Adipose tissue (tissue), 3 donors: Measurements from ENCODE around the gene RAI2. TPM values are rescaled to one million over a fixed set of nuclear protein-coding genes. Genes with fewer than 3 reads are reported as not detected.

ENCODE experiments used
- H3K27ac ChIP-seq: one replicate; pipeline ENCODE4 v1.5.1; 2013; ENCODE audit warnings: low read depth, low read length
- WGBS, 3 donors: extraction: QIAGEN DNeasy Blood & Tissue Kit; methylation state at CpG; one replicate each; pipeline ENCODE4 v1.1.7; 2013; 5-methylcytosine and 5-hydroxymethylcytosine counted together
- polyA plus RNA-seq, 3 donors: library from polyadenylated mRNA; stranded (reverse); fragments of 200-250 nt; gene quantifications; one replicate each; pipeline ENCODE4 v1.2.3, GENCODE V29; 2013
- donor health status: healthy with polysubstance abuse.
- donor health status: Bipolar disorder and iron deficiency.
- donor health status: healthy.

RAI2 gene
- polyA plus RNA-seq, 3 donors: 8.3 to 72.7 (median 41.8) TPM

GRCh38 chrX:17833954-17834353 lies 27.1 kb downstream of the RAI2 start:
- H3K27ac ChIP-seq: no peak overlapping the region
- WGBS, 3 donors: 32 to 36% (median 33%) methylated on average over 2 of the region's 2 CpGs

- no peak overlapping the region for H3K27ac ChIP-seq
- 62 to 88% (median 81%) methylated on average over 3 of the region's 3 CpGs for WGBS, 3 donors
These were observed 29.8 kb downstream of the RAI2 start for GRCh38 chrX:17831255-17831654.

- WGBS, 3 donors: 10 to 24% (median 19%) methylated on average over 1 of the region's 1 CpG
- H3K27ac ChIP-seq: no peak overlapping the region
These were observed 30.9 kb downstream of the RAI2 start for GRCh38 chrX:17830211-17830610.

GRCh38 chrX:17829566-17829965 lies 31.5 kb downstream of the RAI2 start:
- H3K27ac ChIP-seq: no peak overlapping the region
- WGBS, 3 donors: 87 to 100% (median 95%) methylated on average over 1 of the region's 1 CpG

GRCh38 chrX:17828171-17828570 lies 32.9 kb downstream of the RAI2 start:
- 71 to 89% (median 82%) methylated on average over 2 to 3 of the region's 3 CpGs for WGBS, 3 donors
- H3K27ac ChIP-seq: no peak overlapping the region

- 70 to 91% (median 78%) methylated on average over 5 of the region's 5 CpGs for WGBS, 3 donors
- no peak overlapping the region for H3K27ac ChIP-seq
These were observed 34.2 kb downstream of the RAI2 start for GRCh38 chrX:17826609-17827496.

- WGBS, 3 donors: 66 to 80% (median 72%) methylated on average over 4 of the region's 4 CpGs
- no peak overlapping the region for H3K27ac ChIP-seq
These were observed 36.1 kb downstream of the RAI2 start for GRCh38 chrX:17824980-17825379.

GRCh38 chrX:17822351-17822750 lies 38.7 kb downstream of the RAI2 start:
- WGBS, 3 donors: 53 to 86% (median 65%) methylated on average over 2 of the region's 2 CpGs
- H3K27ac ChIP-seq: no peak overlapping the region

GRCh38 chrX:17820100-17820499 lies 41.0 kb downstream of the RAI2 start:
- H3K27ac ChIP-seq: no peak overlapping the region
- 31 to 48% (median 46%) methylated on average over 3 of the region's 3 CpGs for WGBS, 3 donors

GRCh38 chrX:17818726-17819125 lies 42.4 kb downstream of the RAI2 start:
- 78 to 89% (median 81%) methylated on average over 9 to 11 of the region's 11 CpGs for WGBS, 3 donors
- H3K27ac ChIP-seq: no peak overlapping the region

- WGBS, 3 donors: 27 to 61% (median 46%) methylated on average over 1 of the region's 1 CpG
- H3K27ac ChIP-seq: no peak overlapping the region
These were observed 43.8 kb downstream of the RAI2 start for GRCh38 chrX:17817251-17817650.

- H3K27ac ChIP-seq: no peak overlapping the region
- 35 to 38% (median 36%) methylated on average over 3 of the region's 3 CpGs for WGBS, 3 donors
These were observed 46.5 kb downstream of the RAI2 start for GRCh38 chrX:17814557-17814956.

- H3K27ac ChIP-seq: no peak overlapping the region
- 50 to 89% (median 67%) methylated on average over 3 of the region's 3 CpGs for WGBS, 3 donors
These were observed 47.0 kb downstream of the RAI2 start for GRCh38 chrX:17814059-17814458.

- 39 to 81% (median 67%) methylated on average over 3 of the region's 3 CpGs for WGBS, 3 donors
- H3K27ac ChIP-seq: no peak overlapping the region
These were observed 47.8 kb downstream of the RAI2 start for GRCh38 chrX:17813277-17813676.

GRCh38 chrX:17812763-17813162 lies 48.3 kb downstream of the RAI2 start:
- no peak overlapping the region for H3K27ac ChIP-seq
- 36 to 53% (median 45%) methylated on average over 1 of the region's 1 CpG for WGBS, 3 donors

GRCh38 chrX:17809984-17810383 lies 51.1 kb downstream of the RAI2 start:
- WGBS, 3 donors: 57 to 83% (median 61%) methylated on average over 6 of the region's 6 CpGs
- H3K27ac ChIP-seq: no peak overlapping the region

GRCh38 chrX:17809273-17809672 lies 51.8 kb downstream of the RAI2 start:
- 71 to 82% (median 73%) methylated on average over 4 of the region's 4 CpGs for WGBS, 3 donors
- no peak overlapping the region for H3K27ac ChIP-seq

GRCh38 chrX:17805120-17805519 lies 56.0 kb downstream of the RAI2 start:
- H3K27ac ChIP-seq: no peak overlapping the region
- WGBS, 3 donors: 50 to 82% (median 59%) methylated on average over 4 to 6 of the region's 6 CpGs

- H3K27ac ChIP-seq: no peak overlapping the region
- WGBS, 3 donors: 78 to 86% (median 81%) methylated on average over 4 of the region's 4 CpGs
These were observed 57.6 kb downstream of the RAI2 start for GRCh38 chrX:17803449-17803848.

GRCh38 chrX:17802756-17803155 lies 58.3 kb downstream of the RAI2 start:
- 80 to 96% (median 86%) methylated on average over 7 of the region's 7 CpGs for WGBS, 3 donors
- no peak overlapping the region for H3K27ac ChIP-seq
